ENCODE measurements around the gene SENP1. TPM values are rescaled to one million over a fixed set of nuclear protein-coding genes. Genes with fewer than 3 reads are reported as not detected.
"Not testable (repeated sequence)": the region's sequence is repeated elsewhere in the genome, so short reads cannot be mapped to it uniquely, and the experiment has no call there.

Gene SENP1
- total RNA-seq, 1 experiment from 2014 or later = 28.8 TPM

DNA sequence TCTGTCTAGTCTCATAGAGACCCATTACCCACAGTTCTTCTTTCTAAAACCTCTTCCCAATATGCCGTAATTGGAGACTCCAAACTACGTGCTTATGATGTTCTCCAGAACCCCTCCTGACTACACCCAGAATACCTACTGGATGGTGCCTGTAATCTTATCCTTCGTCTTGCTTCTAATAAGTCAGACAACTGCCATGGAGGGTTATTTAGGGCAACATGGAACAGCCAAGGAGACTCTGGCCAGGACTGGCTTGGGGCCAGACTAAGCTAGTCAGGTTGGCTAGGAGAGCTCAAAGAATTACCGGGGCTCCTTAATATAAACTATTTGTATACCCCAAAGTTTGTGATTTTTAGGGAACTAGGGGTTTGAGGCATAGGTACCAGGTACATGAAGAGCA lies 20.1 kb upstream of the SENP1 start:
- H3K4me1 Mint-ChIP-seq = peaks cover 1% of the 10 kb centered on the region in 2 experiments
- TF ChIP-seq, protein P1, sequence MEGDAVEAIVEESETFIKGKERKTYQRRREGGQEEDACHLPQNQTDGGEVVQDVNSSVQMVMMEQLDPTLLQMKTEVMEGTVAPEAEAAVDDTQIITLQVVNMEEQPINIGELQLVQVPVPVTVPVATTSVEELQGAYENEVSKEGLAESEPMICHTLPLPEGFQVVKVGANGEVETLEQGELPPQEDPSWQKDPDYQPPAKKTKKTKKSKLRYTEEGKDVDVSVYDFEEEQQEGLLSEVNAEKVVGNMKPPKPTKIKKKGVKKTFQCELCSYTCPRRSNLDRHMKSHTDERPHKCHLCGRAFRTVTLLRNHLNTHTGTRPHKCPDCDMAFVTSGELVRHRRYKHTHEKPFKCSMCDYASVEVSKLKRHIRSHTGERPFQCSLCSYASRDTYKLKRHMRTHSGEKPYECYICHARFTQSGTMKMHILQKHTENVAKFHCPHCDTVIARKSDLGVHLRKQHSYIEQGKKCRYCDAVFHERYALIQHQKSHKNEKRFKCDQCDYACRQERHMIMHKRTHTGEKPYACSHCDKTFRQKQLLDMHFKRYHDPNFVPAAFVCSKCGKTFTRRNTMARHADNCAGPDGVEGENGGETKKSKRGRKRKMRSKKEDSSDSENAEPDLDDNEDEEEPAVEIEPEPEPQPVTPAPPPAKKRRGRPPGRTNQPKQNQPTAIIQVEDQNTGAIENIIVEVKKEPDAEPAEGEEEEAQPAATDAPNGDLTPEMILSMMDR (conservative IDR thresholded peaks at IDR 0.05) = no peak
- Histone ChIP-seq H4K91ac (ENCODE audit: insufficient read length, low read depth, low read length) (no peak overlapping the region), H3K9me3 (ENCODE audit: control insufficient read depth, low read depth, low read length) (no peaks in the 10 kb centered on the region), H3K4me1 (ENCODE audit: insufficient read depth, low read length) (no peaks in the 10 kb centered on the region), H2BK20ac (ENCODE audit: low read depth, low read length, poor library complexity, severe bottlenecking) (no peak overlapping the region), H3K23me2 (ENCODE audit: insufficient read length, low read depth, low read length, poor library complexity, severe bottlenecking) (no peaks in the 10 kb centered on the region), H3T11ph (ENCODE audit: low read length) (no peak overlapping the region), H4K8ac (replicated peaks; ENCODE audit: insufficient read length, low read depth, low read length) (no peak overlapping the region), H3K4me2 (ENCODE audit: insufficient read depth, insufficient read length, low read length) (no peak overlapping the region), H3K27me3 (ENCODE audit: insufficient read depth, low read length) (no peaks in the 10 kb centered on the region), H3K4ac (ENCODE audit: low read depth, low read length) (no peak overlapping the region), H3K14ac (ENCODE audit: insufficient read depth, low read length) (no peak overlapping the region), H4K20me1 (ENCODE audit: control insufficient read depth, insufficient read depth, insufficient read length) (no peaks in the 10 kb centered on the region), H3K9ac (ENCODE audit: extremely low read depth, insufficient read length, low read length) (no peak overlapping the region), H2AK5ac (ENCODE audit: insufficient read length, low read length) (no peak overlapping the region), H3K79me1 (ENCODE audit: insufficient read depth, low read depth, low read length, poor library complexity, severe bottlenecking) (no peaks in the 10 kb centered on the region), H3K18ac (ENCODE audit: insufficient read length, low read depth, low read length) (no peak overlapping the region), H2BK12ac (ENCODE audit: insufficient read length, low read depth, low read length) (no peak overlapping the region), H2BK15ac (ENCODE audit: low read depth, low read length) (no peak overlapping the region), H2BK5ac (ENCODE audit: insufficient read length, low read length) (no peak overlapping the region), H3K56ac (ENCODE audit: insufficient read length, low read depth, low read length) (no peak overlapping the region), H3K23ac (ENCODE audit: insufficient read length, low read depth, low read length) (no peak overlapping the region), H3K27ac (ENCODE audit: insufficient read length, low read depth, low read length) (no peak overlapping the region), H2AFZ (ENCODE audit: low read length) (no peak overlapping the region), H4K5ac (ENCODE audit: insufficient read length, low read depth, low read length) (no peak overlapping the region), H2BK120ac (ENCODE audit: low read depth, low read length, poor library complexity, severe bottlenecking) (no peak overlapping the region), H3K79me2 (ENCODE audit: insufficient read depth, low read length) (peaks cover 1% of the 10 kb centered on the region; the same call in 1 of the 2 replicates)
- H3K4me3 Mint-ChIP-seq = no peak overlapping the region
- H3K27me3 Mint-ChIP-seq (ENCODE audit: low read depth) = no peaks in the 10 kb centered on the region
- H3K36me3 Mint-ChIP-seq (ENCODE audit: insufficient read depth in 1 of 3, low read depth in 3 of 3) = peaks cover 17 to 68% (median 53%) of the 10 kb centered on the region in 3 experiments
- H3K27ac Mint-ChIP-seq = no peak overlapping the region; a peak in 1 of 7 replicates
- H3K9me3 Mint-ChIP-seq = no peaks in the 10 kb centered on the region
- WGBS (ENCODE audit: extremely low coverage, insufficient read length, low lambda C conversion rate) = no CpG with 5 or more reads among the region's 4 CpGs
- no peak for DNase-seq

DNA sequence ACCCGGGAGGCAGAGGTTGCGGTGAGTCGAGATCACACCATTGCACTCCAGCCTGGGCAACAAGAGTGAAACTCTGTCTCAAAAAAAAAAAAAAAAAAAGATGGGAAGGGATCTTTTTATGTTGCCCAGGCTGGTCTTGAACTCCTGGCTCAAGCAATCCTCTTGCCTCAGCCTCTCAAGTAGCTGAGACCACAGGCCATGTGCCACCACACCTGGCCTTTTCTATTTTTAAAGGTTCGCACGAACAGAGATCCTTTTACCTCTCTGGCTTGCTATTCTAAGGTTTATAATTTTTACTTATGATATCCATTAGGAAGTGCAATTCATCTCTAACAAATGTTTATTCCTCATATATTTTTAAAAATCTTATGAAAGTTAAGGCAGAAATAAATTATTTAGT lies 19.7 kb upstream of the SENP1 start:
- not testable (repeated sequence) for H2AFZ ChIP-seq (ENCODE audit: low read length); H3K23ac ChIP-seq (ENCODE audit: insufficient read length, low read depth, low read length); H3T11ph ChIP-seq (ENCODE audit: low read length); H4K20me1 ChIP-seq (ENCODE audit: control insufficient read depth, insufficient read depth, insufficient read length); H3K27me3 ChIP-seq (ENCODE audit: insufficient read depth, low read length); H3K14ac ChIP-seq (ENCODE audit: insufficient read depth, low read length); H3K4me1 Mint-ChIP-seq; H3K27me3 Mint-ChIP-seq (ENCODE audit: low read depth); H3K4me1 ChIP-seq (ENCODE audit: insufficient read depth, low read length); DNase-seq; H4K8ac ChIP-seq (replicated peaks; ENCODE audit: insufficient read length, low read depth, low read length); H3K23me2 ChIP-seq (ENCODE audit: insufficient read length, low read depth, low read length, poor library complexity, severe bottlenecking); H3K79me2 ChIP-seq (ENCODE audit: insufficient read depth, low read length); H3K9ac ChIP-seq (ENCODE audit: extremely low read depth, insufficient read length, low read length); H3K9me3 ChIP-seq (ENCODE audit: control insufficient read depth, low read depth, low read length); H2AK5ac ChIP-seq (ENCODE audit: insufficient read length, low read length); H3K18ac ChIP-seq (ENCODE audit: insufficient read length, low read depth, low read length); H4K91ac ChIP-seq (ENCODE audit: insufficient read length, low read depth, low read length); H2BK15ac ChIP-seq (ENCODE audit: low read depth, low read length); H2BK20ac ChIP-seq (ENCODE audit: low read depth, low read length, poor library complexity, severe bottlenecking); H3K27ac Mint-ChIP-seq; H3K4me3 Mint-ChIP-seq; H3K27ac ChIP-seq (ENCODE audit: insufficient read length, low read depth, low read length); H3K4me2 ChIP-seq (ENCODE audit: insufficient read depth, insufficient read length, low read length); H3K4ac ChIP-seq (ENCODE audit: low read depth, low read length); H3K9me3 Mint-ChIP-seq; H2BK12ac ChIP-seq (ENCODE audit: insufficient read length, low read depth, low read length); H3K56ac ChIP-seq (ENCODE audit: insufficient read length, low read depth, low read length); H2BK5ac ChIP-seq (ENCODE audit: insufficient read length, low read length); H4K5ac ChIP-seq (ENCODE audit: insufficient read length, low read depth, low read length); H3K79me1 ChIP-seq (ENCODE audit: insufficient read depth, low read depth, low read length, poor library complexity, severe bottlenecking); H2BK120ac ChIP-seq (ENCODE audit: low read depth, low read length, poor library complexity, severe bottlenecking)
- WGBS (ENCODE audit: extremely low coverage, insufficient read length, low lambda C conversion rate) = no CpG with 5 or more reads among the region's 5 CpGs
- peaks cover 17 to 64% (median 49%) of the 10 kb centered on the region in 3 experiments for H3K36me3 Mint-ChIP-seq (ENCODE audit: insufficient read depth in 1 of 3, low read depth in 3 of 3)
